DMS114 treated with DMSO at 0.1 percent for 48 hours (cell line): Measurements from ENCODE around the gene MUC5AC.
"Not testable (repeated sequence)": the region's sequence is repeated elsewhere in the genome, so short reads cannot be mapped to it uniquely, and the experiment has no call there.

Source experiments
- DNase-seq: peaks from one replicate; lab custom pipeline; 2025; ENCODE audit not compliant: unreplicated experiment; lab: John Stamatoyannopoulos, UW

Gene MUC5AC

GRCh38 chr11:1234771-1235305, 77.1 kb downstream of the MUC5AC start:
- DNase-seq = no peak

DNA sequence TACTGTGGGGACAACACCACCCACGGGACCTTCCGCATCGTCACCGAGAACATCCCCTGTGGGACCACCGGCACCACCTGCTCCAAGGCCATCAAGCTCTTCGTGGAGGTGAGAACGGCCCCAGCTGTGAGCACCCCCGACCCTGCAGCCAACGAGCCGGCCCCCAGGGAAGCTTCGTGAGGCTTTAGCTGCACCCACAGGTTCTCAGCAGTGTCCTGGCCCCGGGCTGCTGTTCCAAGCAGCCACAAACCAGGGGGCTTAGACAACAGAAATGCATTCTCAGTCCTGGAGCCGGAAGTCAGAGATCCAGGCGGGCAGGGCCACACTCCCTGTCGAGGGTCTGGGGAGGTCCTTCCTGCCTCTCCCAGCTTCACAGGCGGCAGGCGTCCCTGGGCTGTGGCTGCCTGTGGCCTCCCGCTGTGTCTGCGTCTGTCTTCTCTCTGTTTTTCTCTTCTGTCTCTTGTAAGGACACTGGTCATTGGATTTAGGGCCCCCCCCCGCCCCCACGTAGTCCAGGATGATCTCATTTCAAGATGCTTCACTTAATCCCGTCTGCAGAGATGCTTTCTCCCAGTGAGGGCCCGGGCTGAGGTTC, 77.7 kb downstream of the MUC5AC start:
- no peak for DNase-seq

GRCh38 chr11:1235901-1236315, 78.2 kb downstream of the MUC5AC start:
- DNase-seq = no peak

DNA sequence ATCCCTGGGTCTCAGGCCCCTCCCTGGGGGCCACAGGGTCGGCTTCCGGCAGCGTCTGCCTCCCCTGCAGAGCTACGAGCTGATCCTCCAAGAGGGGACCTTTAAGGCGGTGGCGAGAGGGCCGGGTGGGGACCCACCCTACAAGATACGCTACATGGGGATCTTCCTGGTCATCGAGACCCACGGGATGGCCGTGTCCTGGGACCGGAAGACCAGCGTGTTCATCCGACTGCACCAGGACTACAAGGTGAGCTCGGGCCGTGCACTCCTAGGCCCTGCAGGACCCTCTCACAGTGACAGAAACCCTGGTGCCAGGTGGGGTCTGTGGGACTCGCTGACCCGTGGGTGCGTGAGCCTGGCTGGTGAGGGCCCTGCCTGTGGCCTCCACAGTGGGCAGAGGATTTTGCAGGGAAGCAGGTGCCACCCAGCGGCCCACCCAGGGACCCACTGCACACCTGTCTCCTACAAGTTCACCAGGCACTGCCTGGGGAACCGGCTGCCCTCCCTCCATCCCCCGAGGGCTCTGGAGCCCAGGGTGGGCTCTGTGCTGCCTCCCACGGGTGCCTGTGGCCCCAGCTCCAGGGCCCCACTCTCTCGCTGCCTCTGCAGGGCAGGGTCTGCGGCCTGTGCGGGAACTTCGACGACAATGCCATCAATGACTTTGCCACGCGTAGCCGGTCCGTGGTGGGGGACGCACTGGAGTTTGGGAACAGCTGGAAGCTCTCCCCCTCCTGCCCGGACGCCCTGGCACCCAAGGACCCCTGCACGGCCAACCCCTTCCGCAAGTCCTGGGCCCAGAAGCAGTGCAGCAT, 78.8 kb downstream of the MUC5AC start:
- no peak for DNase-seq

DNA sequence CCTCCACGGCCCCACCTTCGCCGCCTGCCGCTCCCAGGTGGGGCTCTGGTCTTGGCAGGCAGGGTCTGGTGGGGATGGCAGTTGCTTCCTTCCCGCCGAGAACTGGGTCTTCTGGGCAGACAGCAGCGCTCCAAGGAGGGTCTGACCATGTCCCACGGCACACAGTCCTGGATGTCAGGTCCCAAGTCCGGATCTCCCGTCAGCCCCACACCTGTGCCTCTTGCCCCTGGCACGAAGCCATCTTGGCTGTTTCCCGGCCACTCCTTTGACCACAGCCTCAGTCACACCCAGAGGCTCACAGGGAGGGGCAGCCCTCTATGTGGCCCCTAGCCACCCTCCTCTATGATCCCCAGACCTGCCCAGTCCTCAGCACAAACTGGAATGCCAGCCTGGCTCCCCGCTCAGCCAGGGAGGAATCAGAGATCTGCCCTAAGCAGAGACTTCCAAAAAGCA, 79.4 kb downstream of the MUC5AC start:
- DNase-seq = no peak

- DNase-seq = no peak
Observed at GRCh38 chr11:1237851-1238250, 80.1 kb downstream of the MUC5AC start.

GRCh38 chr11:1238767-1239595, 81.2 kb downstream of the MUC5AC start:
- no peak for DNase-seq

GRCh38 chr11:1239596-1240205, 81.9 kb downstream of the MUC5AC start:
- DNase-seq = no peak

DNA sequence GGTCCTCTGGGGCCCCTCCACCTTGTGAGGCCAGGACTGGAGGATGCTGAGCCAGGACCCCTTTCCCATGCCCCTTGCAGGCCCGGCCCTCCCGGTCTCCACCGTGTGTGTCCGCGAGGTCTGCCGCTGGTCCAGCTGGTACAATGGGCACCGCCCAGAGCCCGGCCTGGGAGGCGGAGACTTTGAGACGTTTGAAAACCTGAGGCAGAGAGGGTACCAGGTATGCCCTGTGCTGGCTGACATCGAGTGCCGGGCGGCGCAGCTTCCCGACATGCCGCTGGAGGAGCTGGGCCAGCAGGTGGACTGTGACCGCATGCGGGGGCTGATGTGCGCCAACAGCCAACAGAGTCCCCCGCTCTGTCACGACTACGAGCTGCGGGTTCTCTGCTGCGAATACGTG, 83.0 kb downstream of the MUC5AC start:
- no peak for DNase-seq

GRCh38 chr11:1241706-1242105, 84.0 kb downstream of the MUC5AC start:
- no peak for DNase-seq

- DNase-seq = no peak
Observed at GRCh38 chr11:1242289-1242688, 84.5 kb downstream of the MUC5AC start.

- not testable (repeated sequence) for DNase-seq
Observed at GRCh38 chr11:1242751-1243150, 85.0 kb downstream of the MUC5AC start.

DNA sequence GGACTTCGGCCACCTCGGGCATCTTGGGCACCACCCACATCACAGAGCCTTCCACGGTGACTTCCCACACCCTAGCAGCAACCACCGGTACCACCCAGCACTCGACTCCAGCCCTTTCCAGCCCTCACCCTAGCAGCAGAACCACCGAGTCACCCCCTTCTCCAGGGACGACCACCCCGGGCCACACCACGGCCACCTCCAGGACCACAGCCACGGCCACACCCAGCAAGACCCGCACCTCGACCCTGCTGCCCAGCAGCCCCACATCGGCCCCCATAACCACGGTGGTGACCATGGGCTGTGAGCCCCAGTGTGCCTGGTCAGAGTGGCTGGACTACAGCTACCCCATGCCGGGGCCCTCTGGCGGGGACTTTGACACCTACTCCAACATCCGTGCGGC, 85.8 kb downstream of the MUC5AC start:
- not testable (repeated sequence) for DNase-seq

DNA sequence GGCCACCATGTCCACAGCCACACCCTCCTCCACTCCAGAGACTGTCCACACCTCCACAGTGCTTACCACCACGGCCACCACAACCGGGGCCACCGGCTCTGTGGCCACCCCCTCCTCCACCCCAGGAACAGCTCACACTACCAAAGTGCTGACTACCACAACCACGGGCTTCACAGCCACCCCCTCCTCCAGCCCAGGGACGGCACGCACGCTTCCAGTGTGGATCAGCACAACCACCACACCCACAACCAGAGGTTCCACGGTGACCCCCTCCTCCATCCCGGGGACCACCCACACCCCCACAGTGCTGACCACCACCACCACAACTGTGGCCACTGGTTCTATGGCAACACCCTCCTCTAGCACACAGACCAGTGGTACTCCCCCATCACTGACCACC, 86.8 kb downstream of the MUC5AC start:
- DNase-seq = not testable (repeated sequence)

GRCh38 chr11:1245717-1246116, 88.0 kb downstream of the MUC5AC start:
- DNase-seq = not testable (repeated sequence)

- DNase-seq = not testable (repeated sequence)
Observed at GRCh38 chr11:1246301-1246700, 88.5 kb downstream of the MUC5AC start.

GRCh38 chr11:1247026-1247425, 89.3 kb downstream of the MUC5AC start:
- DNase-seq = not testable (repeated sequence)

GRCh38 chr11:1248951-1249350, 91.2 kb downstream of the MUC5AC start:
- DNase-seq = not testable (repeated sequence)

- DNase-seq = not testable (repeated sequence)
Observed at GRCh38 chr11:1250411-1250810, 92.7 kb downstream of the MUC5AC start.
